ENCODE data around the gene SFTPA2.
"Not testable (repeated sequence)": the region's sequence is repeated elsewhere in the genome, so short reads cannot be mapped to it uniquely, and the experiment has no call there.

DNA sequence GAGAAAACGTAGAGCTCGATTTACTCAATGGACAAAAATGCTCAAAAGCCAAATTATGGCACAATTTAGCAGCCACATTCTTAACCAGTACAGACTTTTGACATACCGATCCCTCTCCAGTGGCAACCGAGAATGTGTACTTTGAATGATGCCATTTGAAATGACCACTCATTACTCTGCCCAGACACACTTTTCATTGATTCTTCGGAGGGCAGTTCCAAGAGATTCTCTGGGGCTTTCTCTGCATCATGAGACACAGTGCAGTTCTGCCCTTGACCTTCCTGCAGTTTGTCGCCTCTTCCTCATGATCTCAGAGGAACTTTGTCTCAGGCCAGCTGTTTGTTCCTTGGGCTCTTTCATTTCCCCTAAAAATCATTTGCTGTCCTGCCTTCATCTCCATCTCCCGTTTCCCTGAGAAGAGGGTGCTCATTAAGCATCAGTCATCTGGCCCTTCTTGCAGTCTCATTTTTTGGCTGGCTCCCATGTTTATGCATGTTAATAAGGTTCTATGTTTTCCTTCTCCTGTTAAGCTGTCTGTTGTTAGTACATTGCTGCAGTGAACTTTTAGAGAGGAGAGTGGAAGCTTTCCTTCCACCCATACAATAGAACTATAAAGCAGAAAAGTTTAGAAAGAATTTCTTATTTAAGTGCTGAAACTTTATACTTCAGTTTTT is 43.5 kb downstream of the SFTPA2 start:
- TF ChIP-seq, protein P1, sequence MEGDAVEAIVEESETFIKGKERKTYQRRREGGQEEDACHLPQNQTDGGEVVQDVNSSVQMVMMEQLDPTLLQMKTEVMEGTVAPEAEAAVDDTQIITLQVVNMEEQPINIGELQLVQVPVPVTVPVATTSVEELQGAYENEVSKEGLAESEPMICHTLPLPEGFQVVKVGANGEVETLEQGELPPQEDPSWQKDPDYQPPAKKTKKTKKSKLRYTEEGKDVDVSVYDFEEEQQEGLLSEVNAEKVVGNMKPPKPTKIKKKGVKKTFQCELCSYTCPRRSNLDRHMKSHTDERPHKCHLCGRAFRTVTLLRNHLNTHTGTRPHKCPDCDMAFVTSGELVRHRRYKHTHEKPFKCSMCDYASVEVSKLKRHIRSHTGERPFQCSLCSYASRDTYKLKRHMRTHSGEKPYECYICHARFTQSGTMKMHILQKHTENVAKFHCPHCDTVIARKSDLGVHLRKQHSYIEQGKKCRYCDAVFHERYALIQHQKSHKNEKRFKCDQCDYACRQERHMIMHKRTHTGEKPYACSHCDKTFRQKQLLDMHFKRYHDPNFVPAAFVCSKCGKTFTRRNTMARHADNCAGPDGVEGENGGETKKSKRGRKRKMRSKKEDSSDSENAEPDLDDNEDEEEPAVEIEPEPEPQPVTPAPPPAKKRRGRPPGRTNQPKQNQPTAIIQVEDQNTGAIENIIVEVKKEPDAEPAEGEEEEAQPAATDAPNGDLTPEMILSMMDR (conservative IDR thresholded peaks at IDR 0.05 in 1 of 2, IDR thresholded peaks at IDR 0.05 in 1 of 2; ENCODE audit: extremely low read depth in 1 of 2, insufficient read depth in 1 of 2, low read depth in 1 of 2, low read length in 2 of 2) = not testable (repeated sequence)
- not testable (repeated sequence) for TF ChIP-seq EZH2 (IDR thresholded peaks at IDR 0.05; ENCODE audit: borderline replicate concordance, low read length)

Measured in mammary epithelial cell (primary cell).